Measurements from ENCODE around the gene CFAP45.

DNA sequence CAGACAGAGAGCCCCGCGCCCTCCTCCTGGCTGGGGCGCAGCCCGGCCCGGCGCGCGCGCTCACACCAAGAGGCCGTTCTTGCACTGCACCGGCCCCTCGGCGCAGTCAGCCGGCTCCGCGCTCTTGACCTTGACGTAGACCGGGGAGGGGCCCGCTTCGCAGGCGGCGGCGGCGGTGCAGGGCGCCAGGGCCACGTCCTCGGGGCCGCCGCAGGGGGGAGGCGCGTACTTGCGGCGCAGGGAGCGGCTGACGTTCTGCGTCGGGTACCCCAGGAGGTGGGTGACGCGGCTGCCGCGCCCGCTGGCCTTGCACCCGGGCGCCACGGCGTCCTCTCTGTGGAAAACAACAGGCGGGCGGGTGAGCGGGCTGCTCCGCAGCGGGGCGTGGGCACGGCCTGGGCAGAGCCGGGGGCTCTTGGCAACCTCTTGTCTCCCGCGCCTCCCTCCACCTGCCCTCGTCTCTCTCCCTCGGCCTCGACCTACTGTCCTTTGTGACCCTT, 45.2 kb downstream of the CFAP45 start:
- TF ChIP-seq, protein P1, sequence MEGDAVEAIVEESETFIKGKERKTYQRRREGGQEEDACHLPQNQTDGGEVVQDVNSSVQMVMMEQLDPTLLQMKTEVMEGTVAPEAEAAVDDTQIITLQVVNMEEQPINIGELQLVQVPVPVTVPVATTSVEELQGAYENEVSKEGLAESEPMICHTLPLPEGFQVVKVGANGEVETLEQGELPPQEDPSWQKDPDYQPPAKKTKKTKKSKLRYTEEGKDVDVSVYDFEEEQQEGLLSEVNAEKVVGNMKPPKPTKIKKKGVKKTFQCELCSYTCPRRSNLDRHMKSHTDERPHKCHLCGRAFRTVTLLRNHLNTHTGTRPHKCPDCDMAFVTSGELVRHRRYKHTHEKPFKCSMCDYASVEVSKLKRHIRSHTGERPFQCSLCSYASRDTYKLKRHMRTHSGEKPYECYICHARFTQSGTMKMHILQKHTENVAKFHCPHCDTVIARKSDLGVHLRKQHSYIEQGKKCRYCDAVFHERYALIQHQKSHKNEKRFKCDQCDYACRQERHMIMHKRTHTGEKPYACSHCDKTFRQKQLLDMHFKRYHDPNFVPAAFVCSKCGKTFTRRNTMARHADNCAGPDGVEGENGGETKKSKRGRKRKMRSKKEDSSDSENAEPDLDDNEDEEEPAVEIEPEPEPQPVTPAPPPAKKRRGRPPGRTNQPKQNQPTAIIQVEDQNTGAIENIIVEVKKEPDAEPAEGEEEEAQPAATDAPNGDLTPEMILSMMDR (IDR thresholded peaks at IDR 0.05; ENCODE audit: low read length) = no peak
- no peak for TF ChIP-seq EZH2 (IDR thresholded peaks at IDR 0.05; ENCODE audit: borderline replicate concordance, low read length)
